Glutamatergic neuron (in vitro differentiated cells): ENCODE results near the gene NDFIP2. TPM values are rescaled to one million over a fixed set of nuclear protein-coding genes. Genes with fewer than 3 reads are reported as not detected.

Source experiments
- DNase-seq: peaks from one replicate; pipeline ENCODE4 v3.0.0; 2022
- H3K27ac Mint-ChIP-seq: one replicate; pipeline ENCODE4 v1.8.0; 2020; ENCODE audit warnings: mild to moderate bottlenecking, mixed read lengths, inconsistent platforms; ENCODE audit not compliant: unreplicated experiment
- H3K27me3 Mint-ChIP-seq: one replicate; pipeline ENCODE4 v1.8.0; 2020; ENCODE audit warnings: mild to moderate bottlenecking, moderate library complexity, mixed read lengths, inconsistent platforms; ENCODE audit not compliant: unreplicated experiment
- H3K36me3 Mint-ChIP-seq: one replicate; pipeline ENCODE4 v1.8.0; 2020; ENCODE audit warnings: mild to moderate bottlenecking, mixed read lengths, inconsistent platforms; ENCODE audit not compliant: unreplicated experiment
- H3K4me1 Mint-ChIP-seq: one replicate; pipeline ENCODE4 v1.8.0; 2020; ENCODE audit warnings: mild to moderate bottlenecking, low read depth, mixed read lengths, inconsistent platforms; ENCODE audit not compliant: unreplicated experiment
- H3K4me3 Mint-ChIP-seq: one replicate; pipeline ENCODE4 v1.8.0; 2020; ENCODE audit warnings: mild to moderate bottlenecking, mixed read lengths, inconsistent platforms; ENCODE audit not compliant: unreplicated experiment
- H3K9me3 Mint-ChIP-seq: one replicate; pipeline ENCODE4 v1.8.0; 2020; ENCODE audit warnings: mild to moderate bottlenecking, moderate library complexity, mixed read lengths, inconsistent platforms; ENCODE audit not compliant: unreplicated experiment
- CTCF ChIP-seq: fragments of 200-600 bp; sonication (generic); IDR thresholded peaks from one replicate; pipeline ENCODE4 v1.5.0; 2021; ENCODE audit not compliant: partially characterized antibody, unreplicated experiment
- total RNA-seq: library from RNA; stranded (reverse); fragmentation: NEBNext Ultra II Directional; extraction: Animal tissue kit (Norgen Biotek cat#: 25700); gene quantifications from one replicate; pipeline ENCODE4 v1.2.1, GENCODE V29; 2021; ENCODE audit not compliant: unreplicated experiment

Gene NDFIP2
- total RNA-seq, 1 donor from 2014 or later, result 35.6 TPM

GRCh38 chr13:79483086-79483706, 2.2 kb downstream of the NDFIP2 start:
- Mint-ChIP-seq H3K27me3 (no peaks in the 10 kb centered on the region), H3K36me3 (no peaks in the 10 kb centered on the region), H3K4me1 (peaks cover 10% of the 10 kb centered on the region), H3K27ac (no peak overlapping the region), H3K9me3 (peaks cover 5% of the 10 kb centered on the region), H3K4me3 (no peak overlapping the region)
- no peak for DNase-seq
- TF ChIP-seq CTCF, result no peak

GRCh38 chr13:79485014-79485811, 4.3 kb downstream of the NDFIP2 start:
- no peaks in the 10 kb centered on the region for H3K36me3 Mint-ChIP-seq
- H3K9me3 Mint-ChIP-seq, result peaks cover 5% of the 10 kb centered on the region
- peaks cover 10% of the 10 kb centered on the region for H3K4me1 Mint-ChIP-seq
- DNase-seq, result no peak
- no peak overlapping the region for H3K27ac Mint-ChIP-seq
- no peak for TF ChIP-seq CTCF
- H3K27me3 Mint-ChIP-seq, result peaks cover 1% of the 10 kb centered on the region
- no peak overlapping the region for H3K4me3 Mint-ChIP-seq

GRCh38 chr13:79486433-79487188, 5.7 kb downstream of the NDFIP2 start:
- TF ChIP-seq CTCF, result no peak
- peaks cover 1% of the 10 kb centered on the region for H3K27me3 Mint-ChIP-seq
- DNase-seq, result no peak
- H3K9me3 Mint-ChIP-seq, result no peaks in the 10 kb centered on the region
- no peak overlapping the region for H3K27ac Mint-ChIP-seq
- H3K4me1 Mint-ChIP-seq, result peaks cover 10% of the 10 kb centered on the region
- no peak overlapping the region for H3K4me3 Mint-ChIP-seq
- H3K36me3 Mint-ChIP-seq, result no peaks in the 10 kb centered on the region

GRCh38 chr13:79490326-79490725, 9.4 kb downstream of the NDFIP2 start:
- H3K27me3 Mint-ChIP-seq, result peaks cover 1% of the 10 kb centered on the region
- TF ChIP-seq CTCF, result no peak
- no peak for DNase-seq
- H3K36me3 Mint-ChIP-seq, result no peaks in the 10 kb centered on the region
- no peaks in the 10 kb centered on the region for H3K9me3 Mint-ChIP-seq
- H3K4me1 Mint-ChIP-seq, result peaks cover 1% of the 10 kb centered on the region
- H3K27ac Mint-ChIP-seq, result no peak overlapping the region
- H3K4me3 Mint-ChIP-seq, result no peak overlapping the region
